Pulmonary artery endothelial cell (primary cell): ENCODE measurements around the gene TLK1. TPM values are rescaled to one million over a fixed set of nuclear protein-coding genes. Genes with fewer than 3 reads are reported as not detected.

ENCODE experiments used
- DNase-seq: peaks from one replicate; pipeline ENCODE4 v3.0.0-alpha.2; 2011; ENCODE audit warnings: low read depth, low spot score
- total RNA-seq: library from RNA; depleted of rRNA; stranded (reverse); fragments of >200 nt; gene quantifications from 2 replicates; pipeline ENCODE4 v1.2.3, GENCODE V29; 2014

Gene TLK1
- total RNA-seq, 1 donor from 2014 or later: 12.2 TPM

- DNase-seq: no peak
Measured at GRCh38 chr2:170969030-170969429, 191.7 kb downstream of the TLK1 start.

DNA sequence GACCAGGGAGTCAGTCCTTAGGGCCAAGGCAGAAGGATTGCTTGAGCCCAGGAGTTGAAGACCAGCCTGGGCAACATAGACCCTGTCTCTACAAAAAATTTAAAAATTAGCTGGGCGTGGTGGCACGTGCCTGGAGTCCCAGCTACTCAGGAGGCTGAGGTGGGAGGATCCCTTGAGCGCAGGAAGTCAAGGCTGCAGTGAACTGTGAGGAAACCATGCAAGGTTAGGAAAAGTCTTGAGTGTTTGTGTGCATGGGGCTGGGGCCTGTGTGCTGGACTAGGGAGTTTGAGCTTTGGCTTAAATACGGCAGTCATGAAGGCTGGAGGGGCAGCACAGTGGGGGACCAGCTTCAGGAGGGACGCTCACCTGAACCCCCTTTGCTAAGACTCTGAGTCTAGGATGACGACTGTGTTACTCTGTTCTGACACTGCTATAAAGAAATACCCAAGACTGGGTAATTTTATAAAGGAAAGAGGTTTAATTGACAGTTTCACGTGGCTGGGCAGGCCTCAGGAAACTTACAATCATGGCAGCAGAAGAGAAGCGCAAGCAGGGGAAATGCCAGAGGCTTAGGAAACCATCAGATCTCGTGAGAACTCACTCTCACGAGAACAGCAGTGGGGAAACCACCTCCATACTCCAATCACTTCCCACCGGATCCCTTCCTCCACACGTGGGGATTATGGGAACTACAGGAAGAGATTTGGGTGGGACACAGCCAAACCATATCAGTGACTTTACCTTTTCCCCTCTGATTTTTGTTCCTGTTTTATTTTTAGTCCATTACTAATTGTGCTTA, 192.3 kb downstream of the TLK1 start:
- no peak for DNase-seq

DNA sequence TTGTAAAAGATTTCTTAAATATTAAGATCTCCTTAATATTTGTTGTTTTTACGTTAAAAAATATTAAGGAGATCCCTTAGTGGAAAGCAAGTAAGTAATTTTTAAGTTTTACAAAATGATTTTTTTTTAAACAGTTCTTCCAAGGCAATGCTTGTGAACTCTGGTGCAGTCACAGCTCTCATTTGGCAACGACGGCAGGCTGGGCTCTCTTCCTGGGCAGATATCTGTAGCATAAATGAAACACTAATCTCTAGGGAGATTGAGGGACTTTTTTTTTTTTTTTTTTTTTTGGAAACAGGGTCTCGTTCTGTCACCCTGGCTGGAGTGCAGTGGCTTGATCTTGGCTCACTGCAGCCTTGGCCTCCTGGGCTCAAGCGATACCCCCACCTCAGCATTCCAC, 193.1 kb downstream of the TLK1 start:
- DNase-seq: no peak

DNA sequence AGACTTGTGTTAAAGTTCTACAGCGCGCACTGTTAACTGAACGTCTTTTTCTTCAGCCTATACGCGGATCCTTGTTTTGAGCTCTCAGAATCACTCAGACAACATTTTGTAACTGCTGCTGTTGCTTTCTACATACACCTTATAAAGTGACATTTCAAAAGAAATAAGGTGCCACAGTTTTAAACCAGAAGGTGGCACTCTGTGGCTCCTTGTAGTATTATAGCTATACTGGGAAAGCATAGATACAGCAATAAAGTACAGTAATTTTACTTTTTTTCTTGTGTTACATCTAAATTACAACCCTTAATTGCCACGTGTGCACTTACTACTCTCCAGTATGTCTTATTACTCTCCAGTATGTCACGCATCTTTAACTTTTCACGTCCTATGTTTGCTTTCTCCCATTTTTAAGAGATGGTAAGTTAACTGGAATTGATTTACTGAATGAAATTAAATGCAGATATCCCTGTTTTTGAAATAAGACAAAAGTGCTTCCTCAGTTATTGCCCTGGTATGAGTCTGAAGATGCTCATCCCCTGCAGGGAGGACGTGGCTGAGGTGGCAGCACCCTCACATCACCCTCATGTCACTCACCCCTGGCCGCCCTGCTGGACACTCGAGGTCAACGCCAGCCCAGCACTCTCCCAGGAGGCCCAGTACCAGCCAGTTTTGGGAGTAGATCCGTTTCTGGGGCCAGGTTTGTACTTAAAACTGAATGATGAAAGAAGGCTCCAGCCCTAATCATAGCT, 193.9 kb downstream of the TLK1 start:
- DNase-seq: no peak

- no peak for DNase-seq
Measured at GRCh38 chr2:170965446-170966225, 195.1 kb downstream of the TLK1 start.

DNA sequence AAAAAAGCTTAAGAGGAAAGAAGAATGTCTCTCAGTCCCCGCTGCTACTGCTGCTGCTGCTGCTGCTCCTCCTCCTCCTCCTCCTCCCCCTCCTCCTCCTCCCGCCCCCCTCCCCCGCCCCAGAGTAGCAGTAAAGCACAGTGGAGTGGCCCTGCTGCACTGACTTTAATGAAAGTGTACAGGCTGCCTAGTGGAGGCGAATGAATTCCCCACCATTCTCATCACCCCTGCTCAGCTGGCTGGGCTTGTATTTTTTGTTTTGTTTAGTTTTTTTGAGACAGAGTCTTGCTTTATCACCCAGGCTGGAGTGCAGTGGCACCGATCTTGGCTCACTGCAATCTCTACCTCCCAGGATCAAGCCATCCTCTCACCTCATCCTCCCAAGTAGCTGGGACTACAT, 197.3 kb downstream of the TLK1 start:
- no peak for DNase-seq

DNA sequence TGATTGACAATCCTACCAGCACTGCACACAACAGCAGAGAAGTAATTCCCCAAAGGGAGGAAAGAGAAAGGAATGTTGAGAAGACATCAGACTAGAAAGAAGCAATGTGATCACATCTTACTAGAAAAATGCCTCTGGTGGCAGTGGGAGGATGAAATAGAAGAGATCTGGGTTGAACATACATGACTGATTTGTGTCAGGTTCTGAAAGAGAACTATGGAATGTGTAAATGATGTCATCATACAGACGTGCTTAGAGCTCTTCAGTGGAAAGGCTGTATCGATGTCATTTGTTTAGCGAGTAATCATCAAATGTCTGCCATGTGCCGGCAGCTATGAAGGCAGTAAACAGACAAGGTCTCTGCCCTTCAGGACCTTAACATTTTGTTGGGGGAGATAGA, 206.8 kb downstream of the TLK1 start:
- no peak for DNase-seq

GRCh38 chr2:170950221-170950761, 210.4 kb downstream of the TLK1 start:
- DNase-seq: no peak

DNA sequence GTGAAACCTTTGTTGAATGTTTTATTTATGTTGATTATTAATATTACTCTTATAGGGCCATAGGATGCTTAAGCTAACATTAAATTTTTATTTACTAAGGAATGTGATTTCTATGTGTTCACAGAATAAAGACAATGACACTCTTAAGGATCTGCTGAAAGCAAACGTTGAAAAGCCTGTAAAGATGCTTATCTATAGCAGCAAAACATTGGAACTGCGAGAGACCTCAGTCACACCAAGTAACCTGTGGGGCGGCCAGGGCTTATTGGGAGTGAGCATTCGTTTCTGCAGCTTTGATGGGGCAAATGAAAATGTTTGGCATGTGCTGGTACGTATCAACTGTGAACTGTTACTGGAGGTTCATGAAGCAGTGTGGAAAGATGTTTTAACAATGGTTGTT, 211.3 kb downstream of the TLK1 start:
- DNase-seq: no peak

- no peak for DNase-seq
Measured at GRCh38 chr2:170944545-170944944, 216.1 kb downstream of the TLK1 start.

GRCh38 chr2:170943596-170943995, 217.1 kb downstream of the TLK1 start:
- no peak for DNase-seq

DNA sequence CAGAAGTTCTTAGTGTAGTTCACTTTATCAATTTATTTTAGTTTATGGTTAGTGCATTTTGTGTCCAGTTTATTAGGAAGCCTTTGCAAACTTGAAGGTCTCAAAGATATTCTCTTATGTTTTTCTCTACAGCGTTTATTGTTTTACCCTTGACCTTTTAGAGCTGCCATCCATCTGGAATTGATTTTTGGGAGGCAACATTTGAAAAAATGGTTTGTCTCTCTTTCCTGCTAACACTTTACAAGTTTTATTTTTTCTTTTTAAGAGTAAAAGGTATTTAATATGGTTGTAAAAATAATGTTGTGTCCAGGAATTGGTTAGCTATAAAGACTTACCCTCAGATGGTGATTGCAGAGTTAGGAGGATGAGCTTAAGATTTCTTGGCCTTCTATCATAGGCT, 217.7 kb downstream of the TLK1 start:
- no peak for DNase-seq

DNA sequence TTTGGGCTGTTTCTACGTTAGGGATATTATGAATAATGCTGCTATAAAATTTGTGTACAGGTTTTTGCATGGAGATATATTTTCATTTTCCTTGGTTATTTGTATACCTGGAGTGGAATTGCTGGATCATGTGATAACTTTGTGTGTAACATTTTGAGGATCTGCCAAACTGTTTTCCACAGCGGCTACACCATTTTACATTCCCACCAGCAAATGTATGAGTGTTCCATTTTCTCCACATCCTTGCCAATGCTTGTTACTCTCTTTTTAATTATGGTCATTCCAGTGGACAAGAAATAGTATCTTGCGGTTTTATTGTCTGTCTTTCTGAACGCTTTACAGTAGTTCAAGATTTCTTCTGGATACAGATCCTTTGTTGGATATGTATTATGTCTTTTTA, 218.1 kb downstream of the TLK1 start:
- no peak for DNase-seq

Other genes starting within 250 kb of the TLK1 start
- gene GORASP2, start 231.6 kb downstream of the TLK1 start, total RNA-seq: 29.5 and 36.8 TPM in 2 replicates